H1 (cell line): ENCODE measurements around the gene CUEDC1. TPM values are rescaled to one million over a fixed set of nuclear protein-coding genes. Genes with fewer than 3 reads are reported as not detected.
A peak's percentile ranks its signal among the peaks of the same experiment; 100 is the strongest.

Experiments used
- CTCF ChIA-PET: fragments of 300-600 bp; sonication (Branson Sonifier 250); formaldehyde crosslinking; loops from one replicate; lab custom pipeline; 2021; ENCODE audit not compliant: partially characterized antibody; lab: Charles Lee
- POLR2A ChIA-PET: fragments of 300-600 bp; sonication (Branson Sonifier 250); formaldehyde crosslinking; loops from one replicate; lab custom pipeline; 2021; ENCODE audit warnings: inconsistent platforms; ENCODE audit not compliant: partially characterized antibody; lab: Charles Lee
- DNase-seq, 2 experiments: peaks; one replicate each; pipeline versions ENCODE4 v3.0.0 to v3.0.0-alpha.2; 2010 to 2022; ENCODE audit warnings: low spot score in 2 of 2, low read depth in 1 of 2, mixed read lengths in 1 of 2
- FAIRE-seq: peaks from 2 replicates; lab custom pipeline; 2011; peaks lifted over from hg19 to GRCh38; lab: Jason Lieb, UNC
- H2AFZ ChIP-seq: 2 replicates; pipeline ENCODE4 v1.8.1; 2012; ENCODE audit warnings: low read length, inconsistent platforms
- H2AK5ac ChIP-seq: 2 replicates; pipeline ENCODE4 v1.6.1; 2013; ENCODE audit warnings: low read depth, low read length
- H2BK120ac ChIP-seq: replicated peaks from 2 replicates; pipeline ENCODE3; 2013; ENCODE audit warnings: low read depth, low read length, inconsistent platforms
- H2BK12ac ChIP-seq: 2 replicates; pipeline ENCODE4 v1.6.1; 2013; ENCODE audit warnings: low read depth, low read length
- H2BK15ac ChIP-seq: 2 replicates; pipeline ENCODE4 v1.6.1; 2013; ENCODE audit warnings: low read length
- H2BK20ac ChIP-seq: 2 replicates; pipeline ENCODE4 v1.6.1; 2013; ENCODE audit warnings: low read length
- H2BK5ac ChIP-seq: 2 replicates; pipeline ENCODE4 v1.6.1; 2013; ENCODE audit warnings: low read depth, low read length
- H3K14ac ChIP-seq: 2 replicates; pipeline ENCODE4 v1.6.1; 2013; ENCODE audit warnings: inconsistent platforms; ENCODE audit not compliant: insufficient read length
- H3K18ac ChIP-seq: 2 replicates; pipeline ENCODE4 v1.6.1; 2013; ENCODE audit warnings: low read length; ENCODE audit errors: extremely low read depth
- H3K23ac ChIP-seq: 2 replicates; pipeline ENCODE4 v1.6.1; 2013; ENCODE audit warnings: inconsistent platforms; ENCODE audit not compliant: insufficient read length
- H3K23me2 ChIP-seq: 2 replicates; pipeline ENCODE4 v1.6.1; 2013; ENCODE audit warnings: low read depth, low read length
- H3K27ac ChIP-seq: 2 replicates; pipeline ENCODE4 v1.6.1; 2011; ENCODE audit warnings: low read depth, low read length, inconsistent platforms
- H3K27me3 ChIP-seq, 4 experiments: replicated peaks in 1 of 4; 1 replicate in 1 of 4; 2 replicates in 3 of 4; pipeline versions ENCODE4 v1.6.1 to v1.8.1; 2011 to 2013; ENCODE audit warnings: low read length in 3 of 4, mild to moderate bottlenecking in 3 of 4, inconsistent platforms in 2 of 4, mixed read lengths in 2 of 4, moderate library complexity in 1 of 4; ENCODE audit not compliant: control insufficient read depth in 3 of 4, insufficient read depth in 3 of 4; ENCODE audit errors: extremely low read depth in 1 of 4
- H3K36me3 ChIP-seq, 4 experiments: 2 replicates each; pipeline versions ENCODE4 v1.6.1 to v1.8.1; 2011 to 2013; ENCODE audit warnings: mild to moderate bottlenecking in 4 of 4, low read length in 3 of 4, moderate library complexity in 2 of 4, control low read depth in 1 of 4, inconsistent platforms in 1 of 4; ENCODE audit not compliant: insufficient read depth in 4 of 4, control insufficient read depth in 2 of 4
- H3K4ac ChIP-seq: replicated peaks from 2 replicates; pipeline ENCODE3; 2013; ENCODE audit warnings: low read length, low read depth, mixed read lengths, inconsistent platforms; ENCODE audit not compliant: insufficient read length
- H3K4me1 ChIP-seq, 4 experiments: replicated peaks in 1 of 4; 1 replicate in 1 of 4; 2 replicates in 3 of 4; pipeline versions ENCODE4 v1.6.1 to v1.8.1; 2011 to 2013; ENCODE audit warnings: low read length in 3 of 4, inconsistent platforms in 2 of 4, mixed read lengths in 1 of 4; ENCODE audit not compliant: insufficient read depth in 4 of 4, control insufficient read depth in 3 of 4
- H3K4me2 ChIP-seq, 2 experiments: 2 replicates each; pipeline versions ENCODE4 v1.6.1 to v1.8.1; 2011 to 2013; ENCODE audit warnings: low read depth in 2 of 2, low read length in 2 of 2, control low read depth in 1 of 2, inconsistent platforms in 1 of 2, mild to moderate bottlenecking in 1 of 2; ENCODE audit not compliant: insufficient read depth in 1 of 2
- H3K4me3 ChIP-seq, 4 experiments: fragments of 200-600, 300-600 bp in 1 of 4; sonication (generic), shearing (Covaris generic), sonication (Bioruptor Twin) in 1 of 4; 2 replicates each; pipeline versions ENCODE4 v1.5.1 to v1.8.1; 2011 to 2016; ENCODE audit warnings: low read length in 4 of 4, low read depth in 3 of 4, control low read depth in 2 of 4, inconsistent platforms in 2 of 4, mild to moderate bottlenecking in 2 of 4, mixed read lengths in 1 of 4, moderate library complexity in 1 of 4; ENCODE audit not compliant: insufficient read depth in 2 of 4; ENCODE audit errors: extremely low read depth in 1 of 4
- H3K56ac ChIP-seq: replicated peaks from 2 replicates; pipeline ENCODE3; 2013; ENCODE audit warnings: low read depth, mild to moderate bottlenecking, mixed read lengths, low read length, inconsistent platforms; ENCODE audit not compliant: insufficient read length
- H3K79me1 ChIP-seq: 2 replicates; pipeline ENCODE4 v1.6.1; 2013; ENCODE audit warnings: low read depth, low read length, control low read depth
- H3K79me2 ChIP-seq, 2 experiments: 2 replicates each; pipeline versions ENCODE4 v1.6.1 to v1.8.1; 2012 to 2013; ENCODE audit warnings: low read length in 2 of 2, mild to moderate bottlenecking in 2 of 2, inconsistent platforms in 1 of 2; ENCODE audit not compliant: insufficient read depth in 2 of 2, control insufficient read depth in 1 of 2
- H3K9ac ChIP-seq, 4 experiments: replicated peaks in 1 of 4; 1 replicate in 1 of 4; 2 replicates in 3 of 4; pipeline versions ENCODE4 v1.6.1 to v1.8.1; 2011 to 2013; ENCODE audit warnings: low read depth in 3 of 4, low read length in 3 of 4, control low read depth in 2 of 4, mild to moderate bottlenecking in 2 of 4, moderate library complexity in 2 of 4, inconsistent platforms in 1 of 4; ENCODE audit errors: extremely low read depth in 1 of 4
- H3K9me3 ChIP-seq, 2 experiments: 2 replicates each; pipeline versions ENCODE4 v1.6.1 to v1.8.1; 2012 to 2013; ENCODE audit warnings: mild to moderate bottlenecking in 2 of 2, moderate library complexity in 2 of 2, control low read depth in 1 of 2, inconsistent platforms in 1 of 2, low read depth in 1 of 2, low read length in 1 of 2, mixed read lengths in 1 of 2; ENCODE audit not compliant: insufficient read depth in 2 of 2
- H4K20me1 ChIP-seq, 2 experiments: replicated peaks in 1 of 2; 2 replicates each; pipeline versions ENCODE3 to v1.8.1; 2011 to 2013; ENCODE audit warnings: inconsistent platforms in 2 of 2, low read length in 2 of 2, mild to moderate bottlenecking in 1 of 2; ENCODE audit not compliant: insufficient read depth in 2 of 2, control insufficient read depth in 1 of 2
- H4K5ac ChIP-seq: 2 replicates; pipeline ENCODE4 v1.6.1; 2013; ENCODE audit warnings: low read length, low read depth, mixed read lengths, inconsistent platforms; ENCODE audit not compliant: insufficient read length
- H4K8ac ChIP-seq: 2 replicates; pipeline ENCODE4 v1.8.0; 2013; ENCODE audit warnings: mild to moderate bottlenecking, moderate library complexity, low read length, inconsistent platforms; ENCODE audit not compliant: insufficient read depth; ENCODE audit errors: extremely low read depth
- H4K91ac ChIP-seq: replicated peaks from 2 replicates; pipeline ENCODE3; 2013; ENCODE audit warnings: low read length, mixed read lengths, inconsistent platforms; ENCODE audit not compliant: insufficient read length
- EGR1 ChIP-seq: IDR thresholded peaks from 2 replicates; pipeline ENCODE4 v1.6.1; 2011; ENCODE audit warnings: low read depth, low read length, borderline replicate concordance
- EZH2 ChIP-seq: fragments of 200-600 bp; sonication (generic); IDR thresholded peaks from 2 replicates; pipeline ENCODE4 v1.7.1; 2012; ENCODE audit warnings: low read depth, mild to moderate bottlenecking, moderate library complexity, low read length, inconsistent platforms; ENCODE audit not compliant: severe bottlenecking
- FOSL1 ChIP-seq: IDR thresholded peaks from 2 replicates; pipeline ENCODE4 v1.6.1; 2011; ENCODE audit warnings: mild to moderate bottlenecking, low read depth, low read length, moderate library complexity; ENCODE audit not compliant: insufficient read depth
- HDAC6 ChIP-seq: IDR thresholded peaks from one replicate; pipeline ENCODE4 v1.7.1; 2012; ENCODE audit warnings: low read depth, mild to moderate bottlenecking, inconsistent platforms, low read length, moderate library complexity
- NRF1 ChIP-seq: IDR thresholded peaks from 2 replicates; pipeline ENCODE4 v1.6.1; 2011; ENCODE audit warnings: mild to moderate bottlenecking, low read depth, low read length, improper control_type of control experiment
- RAD21 ChIP-seq, 2 experiments: IDR thresholded peaks in 1 of 2; conservative IDR thresholded peaks in 1 of 2; 2 replicates each; pipeline ENCODE4 v1.6.1; 2011; ENCODE audit warnings: low read depth in 2 of 2, low read length in 2 of 2, improper control_type of control experiment in 1 of 2, inconsistent platforms in 1 of 2, mild to moderate bottlenecking in 1 of 2, moderate library complexity in 1 of 2
- SAP30 ChIP-seq: fragments of 300-600 bp; sonication (generic); IDR thresholded peaks from 2 replicates; pipeline ENCODE4 v1.7.1; 2012; ENCODE audit warnings: low read length, moderate library complexity, mild to moderate bottlenecking, inconsistent platforms; ENCODE audit not compliant: insufficient read depth, insufficient replicate concordance
- SIN3A ChIP-seq, 2 experiments: IDR thresholded peaks in 1 of 2; conservative IDR thresholded peaks in 1 of 2; 2 replicates each; pipeline ENCODE4 v1.6.1; 2011 to 2012; ENCODE audit warnings: low read length in 2 of 2, improper control_type of control experiment in 1 of 2, low read depth in 1 of 2, mild to moderate bottlenecking in 1 of 2
- SP2 ChIP-seq: IDR thresholded peaks from 2 replicates; pipeline ENCODE4 v1.6.1; 2012; ENCODE audit warnings: mild to moderate bottlenecking, low read length, inconsistent platforms
- ZNF274 ChIP-seq: IDR thresholded peaks from 2 replicates; pipeline ENCODE4 v1.7.0; 2012; ENCODE audit warnings: low read length, borderline replicate concordance; ENCODE audit errors: extremely low read depth
- WGBS, 2 experiments: shearing (Covaris generic) in 1 of 2; methylation state at CpG; one replicate each; pipeline versions ENCODE4 v1.1.6 to v1.1.7; 2013 to 2015; ENCODE audit warnings: low lambda C conversion rate in 2 of 2, mixed read lengths in 2 of 2, inconsistent platforms in 1 of 2, low coverage in 1 of 2, missing lambda C conversion rate in 1 of 2; ENCODE audit not compliant: insufficient replicate concordance in 2 of 2, insufficient coverage in 1 of 2, insufficient read length in 1 of 2; ENCODE audit errors: extremely low coverage in 1 of 2, missing lambda C conversion rate in 1 of 2; 5-methylcytosine and 5-hydroxymethylcytosine counted together
- polyA plus RNA-seq, 7 experiments: library from polyadenylated mRNA; depleted of rRNA in 3 of 7; stranded (reverse) in 5 of 7; unstranded in 2 of 7; fragments of >200 nt in 5 of 7; fragments of 200-250 nt in 2 of 7; gene quantifications; 1 replicate in 5 of 7; 2 replicates in 1 of 7; 4 replicates in 1 of 7; pipeline versions ENCODE4 v1.2.1 to v1.2.3, GENCODE V29; 2011 to 2013; ENCODE audit warnings: missing spikeins in 2 of 7, mixed read lengths in 2 of 7
- total RNA-seq: library from RNA; stranded (reverse); fragmentation: NEBNext Ultra II Directional; extraction: Animal tissue kit (Norgen Biotek cat#: 25700); gene quantifications from 2 replicates; pipeline ENCODE4 v1.2.1, GENCODE V29; 2021
- TF ChIP-seq, protein P1 (sequence below): IDR thresholded peaks from 2 replicates; pipeline ENCODE4 v1.6.1; 2012; ENCODE audit warnings: inconsistent platforms

Gene CUEDC1
- total and polyA plus RNA-seq, 2 of the 8 experiments (the other 6 are each of a cell fraction or from before 2014, with no cell fraction given), result 4.0 to 10.7 TPM

- DNase-seq, result peak; percentile 15 to 64
- H2BK20ac ChIP-seq, result no peak overlapping the region
- ChIA-PET POLR2A (interaction anchor here (1.0 to 2.2 kb wide), 6 partner anchors 28 to 283 kb away, joined by 3 to 6 read pairs (median 3); no protein-coding TSS in a partner anchor), CTCF (interaction anchor here (0.5 to 5.6 kb wide), 62 partner anchors 8 to 705 kb away, joined by 3 to 49 read pairs (median 4); partner anchors contain the start of gene MRPS23)
- peaks cover 6% of the 10 kb centered on the region for H3K23me2 ChIP-seq
- no peak overlapping the region for H2BK5ac ChIP-seq
- H3K56ac ChIP-seq, result peak overlapping the region; percentile 33
- 76% methylated on average over 13 of the region's 13 CpGs; no CpG with 5 or more reads in 1 of the 2 experiments for WGBS, 2 experiments
- no peak overlapping the region for H3K4me3 ChIP-seq
- peaks cover 5 to 14% (median 7%) of the 10 kb centered on the region in 4 experiments for H3K4me1 ChIP-seq
- no peaks in the 10 kb centered on the region for H3K79me2 ChIP-seq
- peaks cover 0 to 5% of the 10 kb centered on the region in 2 experiments for H4K20me1 ChIP-seq
- H3K27ac ChIP-seq, result no peak overlapping the region
- H3K9me3 ChIP-seq, result no peaks in the 10 kb centered on the region
- H3K36me3 ChIP-seq, result peaks cover 5 to 9% (median 9%) of the 10 kb centered on the region in 4 experiments; a peak in 7 of 8 replicates
- no peak overlapping the region for H4K8ac ChIP-seq
- H4K91ac ChIP-seq, result peak overlapping the region; percentile 51
- no peaks in the 10 kb centered on the region for H3K79me1 ChIP-seq
- H3K4me2 ChIP-seq, result peak overlapping the region in 1 of 2 experiments; percentile 82; a peak in 1 of 4 replicates
- H2AK5ac ChIP-seq, result no peak overlapping the region
- H2BK12ac ChIP-seq, result no peak overlapping the region
- no peak overlapping the region for H2BK15ac ChIP-seq
- H3K23ac ChIP-seq, result no peak overlapping the region
- no peak overlapping the region for H3K14ac ChIP-seq
- no peak overlapping the region for H2BK120ac ChIP-seq
- H3K9ac ChIP-seq, result no peak overlapping the region
- H3K27me3 ChIP-seq, result no peaks in the 10 kb centered on the region
- peak overlapping the region; percentile 74 for H3K4ac ChIP-seq
- FAIRE-seq, result no peak
- no peak overlapping the region for H2AFZ ChIP-seq
- 0 out of 2 replicates have a peak overlapping the region, but pooled peaks have one; percentile 1 for H3K18ac ChIP-seq
- no peak overlapping the region for H4K5ac ChIP-seq
- TF ChIP-seq SIN3A (conservative IDR thresholded peaks at IDR 0.05 in 1 of 2, IDR thresholded peaks at IDR 0.05 in 1 of 2; ENCODE audit: low read depth in 1 of 2, low read length in 2 of 2) (0 out of 4 replicates have a peak, but pooled peaks of 1 of the 2 experiments have one; percentile 1), RAD21 (IDR thresholded peaks at IDR 0.05 in 1 of 2, conservative IDR thresholded peaks at IDR 0.05 in 1 of 2; ENCODE audit: low read depth in 2 of 2, low read length in 2 of 2) (peak; percentile 31 to 42; a peak in 3 of 4 replicates), FOSL1 (no peak), SAP30 (no peak), HDAC6 (no peak), SP2 (no peak), EGR1 (no peak), EZH2 (no peak), NRF1 (no peak), ZNF274 (no peak)
- TF ChIP-seq, protein P1, sequence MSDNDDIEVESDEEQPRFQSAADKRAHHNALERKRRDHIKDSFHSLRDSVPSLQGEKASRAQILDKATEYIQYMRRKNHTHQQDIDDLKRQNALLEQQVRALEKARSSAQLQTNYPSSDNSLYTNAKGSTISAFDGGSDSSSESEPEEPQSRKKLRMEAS, result no peak
Measured at GRCh38 chr17:57834146-57834741, 121.0 kb downstream of the CUEDC1 start.
